NCI-H1105 treated with DMSO at 0.1 percent for 48 hours (cell line): ENCODE results near the gene DAP.
"Not testable (repeated sequence)": the region's sequence is repeated elsewhere in the genome, so short reads cannot be mapped to it uniquely, and the experiment has no call there.

ENCODE experiments used
- DNase-seq: peaks from one replicate; lab custom pipeline; 2025; lab: John Stamatoyannopoulos, UW

Gene DAP

GRCh38 chr5:10671041-10672008 is 89.7 kb downstream of the DAP start:
- no peak for DNase-seq

GRCh38 chr5:10669983-10670382 is 91.1 kb downstream of the DAP start:
- no peak for DNase-seq

GRCh38 chr5:10668697-10669096 is 92.3 kb downstream of the DAP start:
- no peak for DNase-seq

GRCh38 chr5:10667431-10668057 is 93.5 kb downstream of the DAP start:
- DNase-seq: no peak

- no peak for DNase-seq
Observed at GRCh38 chr5:10666531-10667299, 94.3 kb downstream of the DAP start.

GRCh38 chr5:10665799-10666198 is 95.2 kb downstream of the DAP start:
- no peak for DNase-seq

- not testable (repeated sequence) for DNase-seq
Observed at GRCh38 chr5:10664180-10664769, 96.8 kb downstream of the DAP start.

- peak; percentile 3 for DNase-seq
Observed at GRCh38 chr5:10663489-10664179, 97.4 kb downstream of the DAP start.

- no peak for DNase-seq
Observed at GRCh38 chr5:10662661-10663488, 98.2 kb downstream of the DAP start.

GRCh38 chr5:10662083-10662482 is 99.0 kb downstream of the DAP start:
- DNase-seq: no peak

GRCh38 chr5:10661401-10661800 is 99.6 kb downstream of the DAP start:
- DNase-seq: no peak

- DNase-seq: no peak
Observed at GRCh38 chr5:10660720-10661387, 100.2 kb downstream of the DAP start.

- no peak for DNase-seq
Observed at GRCh38 chr5:10660135-10660534, 100.9 kb downstream of the DAP start.

- DNase-seq: no peak
Observed at GRCh38 chr5:10658265-10658664, 102.8 kb downstream of the DAP start.

- no peak for DNase-seq
Observed at GRCh38 chr5:10655972-10656830, 104.8 kb downstream of the DAP start.

- no peak for DNase-seq
Observed at GRCh38 chr5:10655161-10655971, 105.7 kb downstream of the DAP start.

- DNase-seq: no peak
Observed at GRCh38 chr5:10654566-10654965, 106.5 kb downstream of the DAP start.

- DNase-seq: no peak
Observed at GRCh38 chr5:10653751-10654400, 107.2 kb downstream of the DAP start.
